H1 (cell line): ENCODE measurements around the gene TCERG1L. TPM values are rescaled to one million over a fixed set of nuclear protein-coding genes. Genes with fewer than 3 reads are reported as not detected.
A peak's percentile ranks its signal among the peaks of the same experiment; 100 is the strongest.

ENCODE experiments used
- ASH2L ChIP-seq: fragments of 200-600, 300-600 bp; sonication (generic); IDR thresholded peaks from one replicate; pipeline ENCODE4 v1.7.1; 2017; ENCODE audit warnings: low read length
- BACH1 ChIP-seq: IDR thresholded peaks from 2 replicates; pipeline ENCODE4 v1.6.1; 2012; ENCODE audit warnings: low read length, improper control_type of control experiment
- KDM4A ChIP-seq: IDR thresholded peaks from one replicate; pipeline ENCODE4 v1.7.1; 2012; ENCODE audit warnings: low read depth, mild to moderate bottlenecking, moderate library complexity, low read length, inconsistent platforms; ENCODE audit not compliant: severe bottlenecking
- RFX5 ChIP-seq: IDR thresholded peaks from 2 replicates; pipeline ENCODE4 v1.6.1; 2011; ENCODE audit warnings: low read depth, low read length, improper control_type of control experiment, borderline replicate concordance
- SIRT6 ChIP-seq: IDR thresholded peaks from one replicate; pipeline ENCODE4 v1.7.1; 2012; ENCODE audit warnings: low read length, inconsistent platforms
- SIX5 ChIP-seq: IDR thresholded peaks from 2 replicates; pipeline ENCODE4 v1.6.1; 2011; ENCODE audit warnings: mild to moderate bottlenecking, low read depth, low read length
- TAF1 ChIP-seq: IDR thresholded peaks from 2 replicates; pipeline ENCODE4 v1.6.1; 2011; ENCODE audit warnings: mild to moderate bottlenecking, low read depth, low read length
- ZNF274 ChIP-seq: IDR thresholded peaks from 2 replicates; pipeline ENCODE4 v1.7.0; 2012; ENCODE audit warnings: low read length, borderline replicate concordance; ENCODE audit errors: extremely low read depth
- polyA plus RNA-seq, 7 experiments: library from polyadenylated mRNA; depleted of rRNA in 3 of 7; stranded (reverse) in 5 of 7; unstranded in 2 of 7; fragments of >200 nt in 5 of 7; fragments of 200-250 nt in 2 of 7; gene quantifications; 1 replicate in 5 of 7; 2 replicates in 1 of 7; 4 replicates in 1 of 7; pipeline versions ENCODE4 v1.2.1 to v1.2.3, GENCODE V29; 2011 to 2013; ENCODE audit warnings: missing spikeins in 2 of 7, mixed read lengths in 2 of 7
- total RNA-seq: library from RNA; stranded (reverse); fragmentation: NEBNext Ultra II Directional; extraction: Animal tissue kit (Norgen Biotek cat#: 25700); gene quantifications from 2 replicates; pipeline ENCODE4 v1.2.1, GENCODE V29; 2021
- TF ChIP-seq, protein P1 (sequence below): fragments of 300-600 bp; sonication (generic); IDR thresholded peaks from 2 replicates; pipeline ENCODE4 v1.7.1; 2012; ENCODE audit warnings: low read length, moderate library complexity, mild to moderate bottlenecking, inconsistent platforms; ENCODE audit not compliant: insufficient replicate concordance
- TF ChIP-seq, protein P2 (sequence below): IDR thresholded peaks from 2 replicates; pipeline ENCODE4 v1.6.1; 2011; ENCODE audit warnings: low read depth, mild to moderate bottlenecking, low read length; ENCODE audit not compliant: insufficient read depth

TCERG1L gene
- total and polyA plus RNA-seq, 2 of the 8 experiments (the other 6 are each of a cell fraction or from before 2014, with no cell fraction given): 3.9 to 6.9 TPM

- TF ChIP-seq, protein P1, sequence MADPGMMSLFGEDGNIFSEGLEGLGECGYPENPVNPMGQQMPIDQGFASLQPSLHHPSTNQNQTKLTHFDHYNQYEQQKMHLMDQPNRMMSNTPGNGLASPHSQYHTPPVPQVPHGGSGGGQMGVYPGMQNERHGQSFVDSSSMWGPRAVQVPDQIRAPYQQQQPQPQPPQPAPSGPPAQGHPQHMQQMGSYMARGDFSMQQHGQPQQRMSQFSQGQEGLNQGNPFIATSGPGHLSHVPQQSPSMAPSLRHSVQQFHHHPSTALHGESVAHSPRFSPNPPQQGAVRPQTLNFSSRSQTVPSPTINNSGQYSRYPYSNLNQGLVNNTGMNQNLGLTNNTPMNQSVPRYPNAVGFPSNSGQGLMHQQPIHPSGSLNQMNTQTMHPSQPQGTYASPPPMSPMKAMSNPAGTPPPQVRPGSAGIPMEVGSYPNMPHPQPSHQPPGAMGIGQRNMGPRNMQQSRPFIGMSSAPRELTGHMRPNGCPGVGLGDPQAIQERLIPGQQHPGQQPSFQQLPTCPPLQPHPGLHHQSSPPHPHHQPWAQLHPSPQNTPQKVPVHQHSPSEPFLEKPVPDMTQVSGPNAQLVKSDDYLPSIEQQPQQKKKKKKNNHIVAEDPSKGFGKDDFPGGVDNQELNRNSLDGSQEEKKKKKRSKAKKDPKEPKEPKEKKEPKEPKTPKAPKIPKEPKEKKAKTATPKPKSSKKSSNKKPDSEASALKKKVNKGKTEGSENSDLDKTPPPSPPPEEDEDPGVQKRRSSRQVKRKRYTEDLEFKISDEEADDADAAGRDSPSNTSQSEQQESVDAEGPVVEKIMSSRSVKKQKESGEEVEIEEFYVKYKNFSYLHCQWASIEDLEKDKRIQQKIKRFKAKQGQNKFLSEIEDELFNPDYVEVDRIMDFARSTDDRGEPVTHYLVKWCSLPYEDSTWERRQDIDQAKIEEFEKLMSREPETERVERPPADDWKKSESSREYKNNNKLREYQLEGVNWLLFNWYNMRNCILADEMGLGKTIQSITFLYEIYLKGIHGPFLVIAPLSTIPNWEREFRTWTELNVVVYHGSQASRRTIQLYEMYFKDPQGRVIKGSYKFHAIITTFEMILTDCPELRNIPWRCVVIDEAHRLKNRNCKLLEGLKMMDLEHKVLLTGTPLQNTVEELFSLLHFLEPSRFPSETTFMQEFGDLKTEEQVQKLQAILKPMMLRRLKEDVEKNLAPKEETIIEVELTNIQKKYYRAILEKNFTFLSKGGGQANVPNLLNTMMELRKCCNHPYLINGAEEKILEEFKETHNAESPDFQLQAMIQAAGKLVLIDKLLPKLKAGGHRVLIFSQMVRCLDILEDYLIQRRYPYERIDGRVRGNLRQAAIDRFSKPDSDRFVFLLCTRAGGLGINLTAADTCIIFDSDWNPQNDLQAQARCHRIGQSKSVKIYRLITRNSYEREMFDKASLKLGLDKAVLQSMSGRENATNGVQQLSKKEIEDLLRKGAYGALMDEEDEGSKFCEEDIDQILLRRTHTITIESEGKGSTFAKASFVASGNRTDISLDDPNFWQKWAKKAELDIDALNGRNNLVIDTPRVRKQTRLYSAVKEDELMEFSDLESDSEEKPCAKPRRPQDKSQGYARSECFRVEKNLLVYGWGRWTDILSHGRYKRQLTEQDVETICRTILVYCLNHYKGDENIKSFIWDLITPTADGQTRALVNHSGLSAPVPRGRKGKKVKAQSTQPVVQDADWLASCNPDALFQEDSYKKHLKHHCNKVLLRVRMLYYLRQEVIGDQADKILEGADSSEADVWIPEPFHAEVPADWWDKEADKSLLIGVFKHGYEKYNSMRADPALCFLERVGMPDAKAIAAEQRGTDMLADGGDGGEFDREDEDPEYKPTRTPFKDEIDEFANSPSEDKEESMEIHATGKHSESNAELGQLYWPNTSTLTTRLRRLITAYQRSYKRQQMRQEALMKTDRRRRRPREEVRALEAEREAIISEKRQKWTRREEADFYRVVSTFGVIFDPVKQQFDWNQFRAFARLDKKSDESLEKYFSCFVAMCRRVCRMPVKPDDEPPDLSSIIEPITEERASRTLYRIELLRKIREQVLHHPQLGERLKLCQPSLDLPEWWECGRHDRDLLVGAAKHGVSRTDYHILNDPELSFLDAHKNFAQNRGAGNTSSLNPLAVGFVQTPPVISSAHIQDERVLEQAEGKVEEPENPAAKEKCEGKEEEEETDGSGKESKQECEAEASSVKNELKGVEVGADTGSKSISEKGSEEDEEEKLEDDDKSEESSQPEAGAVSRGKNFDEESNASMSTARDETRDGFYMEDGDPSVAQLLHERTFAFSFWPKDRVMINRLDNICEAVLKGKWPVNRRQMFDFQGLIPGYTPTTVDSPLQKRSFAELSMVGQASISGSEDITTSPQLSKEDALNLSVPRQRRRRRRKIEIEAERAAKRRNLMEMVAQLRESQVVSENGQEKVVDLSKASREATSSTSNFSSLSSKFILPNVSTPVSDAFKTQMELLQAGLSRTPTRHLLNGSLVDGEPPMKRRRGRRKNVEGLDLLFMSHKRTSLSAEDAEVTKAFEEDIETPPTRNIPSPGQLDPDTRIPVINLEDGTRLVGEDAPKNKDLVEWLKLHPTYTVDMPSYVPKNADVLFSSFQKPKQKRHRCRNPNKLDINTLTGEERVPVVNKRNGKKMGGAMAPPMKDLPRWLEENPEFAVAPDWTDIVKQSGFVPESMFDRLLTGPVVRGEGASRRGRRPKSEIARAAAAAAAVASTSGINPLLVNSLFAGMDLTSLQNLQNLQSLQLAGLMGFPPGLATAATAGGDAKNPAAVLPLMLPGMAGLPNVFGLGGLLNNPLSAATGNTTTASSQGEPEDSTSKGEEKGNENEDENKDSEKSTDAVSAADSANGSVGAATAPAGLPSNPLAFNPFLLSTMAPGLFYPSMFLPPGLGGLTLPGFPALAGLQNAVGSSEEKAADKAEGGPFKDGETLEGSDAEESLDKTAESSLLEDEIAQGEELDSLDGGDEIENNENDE: no peak
- TF ChIP-seq, protein P2, sequence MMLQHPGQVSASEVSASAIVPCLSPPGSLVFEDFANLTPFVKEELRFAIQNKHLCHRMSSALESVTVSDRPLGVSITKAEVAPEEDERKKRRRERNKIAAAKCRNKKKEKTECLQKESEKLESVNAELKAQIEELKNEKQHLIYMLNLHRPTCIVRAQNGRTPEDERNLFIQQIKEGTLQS: no peak
- TF ChIP-seq ASH2L (peak; percentile 71), TAF1 (no peak), SIRT6 (no peak), BACH1 (no peak), KDM4A (peak; percentile 96), ZNF274 (no peak), SIX5 (no peak), RFX5 (no peak)
Measured at GRCh38 chr10:131311661-131312477, at the start of gene TCERG1L (continued).
